B cell (primary cell): ENCODE data around the gene FBN2. TPM values are rescaled to one million over a fixed set of nuclear protein-coding genes. Genes with fewer than 3 reads are reported as not detected.

Source experiments
- ATAC-seq: fragments of 200-7000 bp; cut with Tn5 transposase; one replicate; pipeline ENCODE4 v1.10.0; 2021; ENCODE audit warnings: low read depth, mild to moderate bottlenecking, moderate number of reproducible peaks, moderate library complexity
- CTCF ChIA-PET: fragments of 350-600 bp; sonication (Branson Sonifier 250); formaldehyde crosslinking; loops from one replicate; lab custom pipeline; 2021; ENCODE audit warnings: antibody characterized with exemption, inconsistent platforms; lab: Charles Lee
- POLR2A ChIA-PET: fragments of 350-600 bp; sonication (Branson Sonifier 250); formaldehyde crosslinking; loops from one replicate; lab custom pipeline; 2021; ENCODE audit warnings: antibody characterized with exemption; lab: Charles Lee
- DNase-seq: peaks from one replicate; pipeline ENCODE4 v3.0.0; 2013
- H2AFZ ChIP-seq: 2 replicates; pipeline ENCODE4 v1.6.1; 2012; ENCODE audit warnings: mild to moderate bottlenecking, low read depth, low read length; ENCODE audit not compliant: insufficient read depth, poor library complexity, severe bottlenecking
- H3K27ac ChIP-seq, 2 donors: 1 replicate in 1 of 2; 2 replicates in 1 of 2; pipeline ENCODE4 v1.5.1; 2012 to 2013; ENCODE audit warnings: low read length in 2 of 2, mild to moderate bottlenecking in 2 of 2, moderate library complexity in 1 of 2
- H3K27me3 ChIP-seq, 4 experiments: fragments of 200-600 bp in 1 of 4; sonication (generic) in 1 of 4; replicated peaks in 1 of 4; 1 replicate in 2 of 4; 2 replicates in 2 of 4; pipeline versions ENCODE4 v1.6.1 to v1.7.0; 2013 to 2016; ENCODE audit warnings: low read length in 3 of 4, mild to moderate bottlenecking in 2 of 4, mixed read lengths in 1 of 4, moderate library complexity in 1 of 4; ENCODE audit not compliant: insufficient read depth in 4 of 4, control insufficient read depth in 3 of 4; ENCODE audit errors: control extremely low read depth in 1 of 4
- H3K36me3 ChIP-seq, 2 experiments: replicated peaks in 1 of 2; 1 replicate in 1 of 2; 2 replicates in 1 of 2; pipeline versions ENCODE4 v1.6.1 to v1.7.1; 2013; ENCODE audit warnings: low read length in 1 of 2; ENCODE audit not compliant: insufficient read depth in 2 of 2, control insufficient read depth in 1 of 2; ENCODE audit errors: control extremely low read depth in 1 of 2, extremely low read depth in 1 of 2
- H3K4me1 ChIP-seq, 2 donors: fragments of 200-600 bp in 1 of 2; sonication (generic) in 1 of 2; 1 replicate in 1 of 2; 2 replicates in 1 of 2; pipeline versions ENCODE4 v1.5.1 to v1.6.1; 2013 to 2017; ENCODE audit warnings: low read length in 2 of 2; ENCODE audit not compliant: control insufficient read depth in 2 of 2, insufficient read depth in 2 of 2
- H3K4me2 ChIP-seq: replicated peaks from 2 replicates; pipeline ENCODE3; 2012; ENCODE audit warnings: mild to moderate bottlenecking, low read depth, low read length; ENCODE audit not compliant: poor library complexity, severe bottlenecking
- H3K4me3 ChIP-seq, 5 experiments: fragments of 200-600 bp in 1 of 5; sonication (generic) in 1 of 5; 1 replicate in 3 of 5; 2 replicates in 2 of 5; pipeline versions ENCODE4 v1.5.1 to v1.7.0; 2011 to 2016; ENCODE audit warnings: low read length in 4 of 5, mild to moderate bottlenecking in 4 of 5, low read depth in 2 of 5, control low read depth in 1 of 5, moderate library complexity in 1 of 5; ENCODE audit not compliant: insufficient read depth in 1 of 5; ENCODE audit errors: control extremely low read depth in 1 of 5, extremely low read depth in 1 of 5
- H3K79me2 ChIP-seq: fragments of 200-600 bp; sonication (generic); one replicate; pipeline ENCODE4 v1.6.0; 2016; ENCODE audit warnings: low read length; ENCODE audit not compliant: control insufficient read depth, insufficient read depth
- H3K9ac ChIP-seq: fragments of 200-600 bp; sonication (generic); 2 replicates; pipeline ENCODE4 v1.6.1; 2017; ENCODE audit warnings: mild to moderate bottlenecking, low read length, moderate library complexity
- H3K9me3 ChIP-seq, 3 donors: one replicate each; pipeline versions ENCODE4 v1.6.1 to v1.7.1; 2013; ENCODE audit warnings: low read length in 2 of 3; ENCODE audit not compliant: control insufficient read depth in 2 of 3, insufficient read depth in 1 of 3; ENCODE audit errors: control extremely low read depth in 1 of 3
- H4K20me1 ChIP-seq: 2 replicates; pipeline ENCODE4 v1.6.0; 2012; ENCODE audit warnings: mild to moderate bottlenecking, low read length; ENCODE audit not compliant: insufficient read depth, control insufficient read depth, poor library complexity, severe bottlenecking
- H3K27ac Mint-ChIP-seq: one replicate; pipeline ENCODE4 v1.8.0; 2021; ENCODE audit warnings: mixed read lengths
- H3K27me3 Mint-ChIP-seq: one replicate; pipeline ENCODE4 v1.8.0; 2021; ENCODE audit warnings: mixed read lengths
- H3K4me1 Mint-ChIP-seq: one replicate; pipeline ENCODE4 v1.8.0; 2021; ENCODE audit warnings: mixed read lengths
- H3K4me3 Mint-ChIP-seq: one replicate; pipeline ENCODE4 v1.8.0; 2021; ENCODE audit warnings: mixed read lengths
- H3K9me3 Mint-ChIP-seq: one replicate; pipeline ENCODE4 v1.8.0; 2022; ENCODE audit warnings: mixed read lengths; ENCODE audit not compliant: insufficient read depth
- CTCF ChIP-seq: fragments of 200-600 bp; IDR thresholded peaks from one replicate; pipeline ENCODE4 v1.8.0; 2022; ENCODE audit warnings: antibody characterized with exemption, mild to moderate bottlenecking
- EZH2 ChIP-seq: IDR thresholded peaks from 2 replicates; pipeline ENCODE4 v1.6.1; 2012; ENCODE audit warnings: borderline replicate concordance, low read depth, mild to moderate bottlenecking, moderate library complexity, low read length; ENCODE audit not compliant: insufficient read depth, poor library complexity, severe bottlenecking
- WGBS: methylation state at CpG from one replicate; pipeline ENCODE4 v1.1.5; 2013; ENCODE audit warnings: missing lambda C conversion rate; ENCODE audit not compliant: insufficient coverage; 5-methylcytosine and 5-hydroxymethylcytosine counted together
- intact Hi-C: fragments of 100-400 bp; cut with micrococcal nuclease; formaldehyde crosslinking; loops from one replicate; pipeline ENCODE4 v1.10.0; 2022
- polyA plus RNA-seq: library from polyadenylated mRNA; depleted of rRNA; stranded (reverse); fragments of >200 nt; gene quantifications from 2 replicates; pipeline ENCODE4 v1.2.3, GENCODE V29; 2012
- total RNA-seq, 2 donors: library from RNA; stranded (reverse); fragments of 120-200 nt in 1 of 2; gene quantifications; 1 replicate in 1 of 2; 2 replicates in 1 of 2; pipeline versions ENCODE4 v1.2.3 to v1.2.4, GENCODE V29; 2013 to 2022

FBN2 gene
- total and polyA plus RNA-seq, 2 donors (not counting 1 experiment from before 2014, with no cell fraction given) = 0.03 TPM; not detected in 1

DNA sequence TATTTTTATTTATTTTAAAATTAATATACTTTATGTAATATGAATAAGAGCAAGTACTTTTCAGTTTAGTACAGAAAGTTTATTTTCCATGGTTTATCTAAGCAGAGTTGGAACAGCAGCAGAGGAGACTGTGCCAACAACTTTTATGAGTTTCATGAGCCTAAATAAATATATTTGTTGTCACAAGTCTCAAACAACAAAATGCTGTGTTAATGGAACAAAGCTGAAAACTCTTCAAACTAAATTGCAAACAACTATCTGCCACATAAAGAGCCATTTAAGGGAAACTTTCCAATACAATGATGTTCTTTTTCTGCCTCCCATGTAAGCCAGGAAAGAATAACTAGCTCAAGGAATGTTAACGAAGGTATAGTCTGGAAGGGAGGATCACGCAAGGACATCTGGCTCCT is 96.1 kb downstream of the FBN2 start:
- H3K4me2 ChIP-seq = no peak overlapping the region
- H3K4me3 Mint-ChIP-seq = no peak overlapping the region
- H3K9me3 ChIP-seq = peaks cover 0 to 3% (median 0%) of the 10 kb centered on the region in 3 donors
- no CpG with 5 or more reads among the region's 2 CpGs for WGBS
- H3K79me2 ChIP-seq = no peaks in the 10 kb centered on the region
- no peak overlapping the region for H3K9ac ChIP-seq
- ChIA-PET POLR2A (no interaction called here), CTCF (no interaction called here)
- no peaks in the 10 kb centered on the region for H3K4me1 Mint-ChIP-seq
- no peaks in the 10 kb centered on the region for H3K27me3 Mint-ChIP-seq
- H4K20me1 ChIP-seq = no peaks in the 10 kb centered on the region
- DNase-seq (no peak), ATAC-seq (no peak)
- H3K36me3 ChIP-seq = no peaks in the 10 kb centered on the region
- H3K27ac ChIP-seq = no peak overlapping the region
- intact Hi-C loops = no loop called here
- no peak overlapping the region for H3K4me3 ChIP-seq
- no peaks in the 10 kb centered on the region for H3K4me1 ChIP-seq
- H3K9me3 Mint-ChIP-seq = no peaks in the 10 kb centered on the region
- no peaks in the 10 kb centered on the region for H3K27me3 ChIP-seq
- TF ChIP-seq EZH2 (no peak), CTCF (no peak)
- no peak overlapping the region for H2AFZ ChIP-seq
- no peak overlapping the region for H3K27ac Mint-ChIP-seq

DNA sequence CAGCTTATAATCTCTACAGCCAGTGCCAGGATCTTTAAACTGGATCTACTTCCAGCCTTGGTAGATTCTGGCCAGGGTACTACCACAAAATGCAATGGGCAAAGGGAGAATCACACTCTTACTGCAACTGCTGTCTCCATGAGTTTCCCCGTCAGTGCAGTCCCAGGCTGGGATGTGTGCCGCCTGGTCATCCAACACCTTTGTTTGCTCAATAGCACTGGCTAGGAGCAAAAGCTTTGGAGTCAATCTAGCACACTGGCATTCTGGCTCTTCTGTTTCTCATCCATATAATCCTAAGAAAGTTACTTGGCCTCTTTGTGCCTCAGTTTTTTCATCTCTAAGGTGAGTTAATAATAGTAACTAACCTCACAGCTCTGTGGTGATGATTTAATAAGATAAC is 96.9 kb downstream of the FBN2 start:
- no peaks in the 10 kb centered on the region for H3K9me3 Mint-ChIP-seq
- POLR2A ChIA-PET = no interaction called here

More for the DNA sequence above, 96.9 kb downstream of the FBN2 start:
- Histone ChIP-seq H3K79me2 (no peaks in the 10 kb centered on the region), H3K27me3 (no peaks in the 10 kb centered on the region), H3K27ac (no peak overlapping the region), H3K36me3 (no peaks in the 10 kb centered on the region), H3K4me1 (no peaks in the 10 kb centered on the region), H3K4me3 (no peak overlapping the region), H3K9me3 (no peaks in the 10 kb centered on the region), H3K9ac (no peak overlapping the region), H2AFZ (no peak overlapping the region), H4K20me1 (no peaks in the 10 kb centered on the region), H3K4me2 (no peak overlapping the region)
- ATAC-seq = no peak
- TF ChIP-seq EZH2 (no peak), CTCF (no peak)
- 100% methylated on average over 1 of the region's 2 CpGs for WGBS
- H3K4me1 Mint-ChIP-seq = no peaks in the 10 kb centered on the region
- H3K4me3 Mint-ChIP-seq = no peak overlapping the region
- no peaks in the 10 kb centered on the region for H3K27me3 Mint-ChIP-seq
- intact Hi-C loops = no loop called here
- CTCF ChIA-PET = no interaction called here
- no peak overlapping the region for H3K27ac Mint-ChIP-seq
- no peak for DNase-seq
